HG02588 (cell line): Measurements from ENCODE around the gene LPGAT1.

Source experiments
- ATAC-seq: cut with Tn5 transposase; IDR thresholded peaks from one replicate; pipeline ENCODE4 v1.9.1; 2021; ENCODE audit warnings: mild to moderate bottlenecking, moderate library complexity; ENCODE audit not compliant: unreplicated experiment

Gene LPGAT1

DNA sequence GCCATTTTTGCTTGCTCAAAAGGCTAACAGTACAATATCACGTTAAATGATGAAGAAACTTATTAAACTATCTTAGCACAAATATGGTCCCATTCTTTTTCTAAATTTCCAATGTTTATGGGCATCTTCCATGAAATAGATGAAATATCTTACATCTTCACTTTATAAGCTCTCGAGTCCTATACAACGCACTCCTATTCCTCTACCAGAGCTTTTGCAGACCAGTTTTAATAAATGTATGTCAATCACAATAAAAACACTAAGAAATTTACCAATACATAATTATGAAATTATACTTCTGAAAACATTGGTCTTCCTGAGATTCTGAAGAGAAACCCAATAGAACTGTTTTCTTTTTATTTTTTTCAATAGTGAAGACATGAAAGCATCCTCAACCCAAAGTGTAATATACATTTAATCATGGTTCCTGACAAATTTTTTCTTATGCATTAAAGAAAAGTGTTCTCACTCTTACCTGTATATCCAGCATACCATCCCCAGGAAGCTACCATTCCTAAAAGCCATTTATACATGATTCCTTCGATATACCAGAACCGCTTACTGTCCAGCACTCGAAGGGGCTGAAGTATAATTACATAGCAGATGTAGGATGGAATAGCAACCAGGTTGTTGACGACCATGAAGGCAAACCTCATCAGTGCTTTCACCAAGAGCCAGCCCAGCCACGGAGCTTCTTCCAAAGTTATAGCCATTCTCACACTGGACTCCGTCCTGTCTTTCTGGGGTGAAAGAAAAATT is 1.8 kb downstream of the LPGAT1 start:
- ATAC-seq = no peak

DNA sequence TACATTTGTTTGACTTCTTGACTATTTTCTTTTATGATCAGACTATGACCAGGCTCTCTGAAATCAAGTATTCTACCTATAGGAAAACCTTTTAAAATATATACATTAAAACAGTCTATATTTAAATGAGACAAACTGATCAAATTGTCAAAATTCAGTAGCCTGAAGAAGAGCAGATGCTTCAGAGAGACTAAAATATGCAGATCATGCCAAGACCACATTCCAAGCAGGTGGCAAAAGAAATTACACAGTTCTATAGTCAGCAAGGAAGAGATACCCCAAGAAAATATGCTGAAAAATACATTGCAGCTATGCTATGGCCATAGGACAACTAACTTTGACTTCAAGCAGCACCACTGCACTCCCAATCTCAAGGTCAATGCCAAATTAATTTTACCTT is 3.5 kb downstream of the LPGAT1 start:
- ATAC-seq = no peak

DNA sequence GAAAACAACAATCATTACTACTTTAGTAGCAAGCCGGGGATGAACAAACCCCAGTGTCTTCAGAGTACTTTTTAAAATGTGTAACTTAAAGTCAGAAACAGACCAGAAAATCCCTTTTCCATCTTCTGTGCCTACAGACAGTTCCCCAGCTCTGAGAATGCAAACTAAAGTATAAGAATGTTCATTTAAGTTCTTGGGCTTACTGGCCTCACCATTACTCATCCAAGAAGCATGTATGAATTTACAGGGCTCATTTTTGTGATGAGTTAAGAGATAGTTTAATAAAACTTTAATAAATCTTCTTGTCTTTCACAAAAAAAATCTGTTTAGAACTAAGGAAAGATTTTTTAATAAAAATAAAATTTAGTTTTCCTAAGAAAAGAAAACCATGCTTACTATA is 4.6 kb downstream of the LPGAT1 start:
- no peak for ATAC-seq

DNA sequence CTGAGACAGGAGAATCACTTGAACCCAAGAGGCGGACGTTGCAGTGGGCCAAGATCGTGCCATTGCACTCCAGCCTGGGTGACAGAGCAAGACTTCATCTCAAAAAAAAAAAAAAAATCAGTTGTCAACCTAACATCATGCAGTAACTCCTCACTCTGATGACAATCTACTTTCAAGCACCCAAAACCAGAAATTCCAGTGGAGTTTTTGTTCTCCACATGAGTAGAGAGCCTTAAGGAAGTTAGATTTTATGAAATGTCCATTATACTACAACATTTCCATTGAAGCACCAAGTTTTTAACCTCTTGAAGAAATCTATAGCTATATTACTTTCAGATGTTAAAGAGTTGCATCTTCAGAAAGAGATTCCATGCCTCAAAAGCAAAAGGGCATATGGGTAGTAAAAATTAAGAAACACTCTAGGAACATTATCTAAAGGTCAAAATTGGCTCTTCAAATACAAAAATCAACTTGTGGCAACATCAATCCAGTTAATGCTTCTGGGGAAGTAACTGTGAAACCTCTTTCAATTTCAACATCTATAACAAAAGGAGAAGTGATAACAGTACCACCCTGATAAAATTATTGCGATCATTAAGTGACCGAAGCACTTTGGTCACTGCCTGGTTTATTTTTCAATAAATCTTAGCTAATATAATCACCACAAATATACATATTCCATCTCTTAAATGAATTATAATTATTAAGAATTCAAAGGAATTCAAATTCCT is 7.7 kb downstream of the LPGAT1 start:
- ATAC-seq = no peak

- ATAC-seq = no peak
These were observed 14.0 kb downstream of the LPGAT1 start for GRCh38 chr1:211816586-211816985.

- no peak for ATAC-seq
These were observed 16.2 kb downstream of the LPGAT1 start for GRCh38 chr1:211814313-211814712.

DNA sequence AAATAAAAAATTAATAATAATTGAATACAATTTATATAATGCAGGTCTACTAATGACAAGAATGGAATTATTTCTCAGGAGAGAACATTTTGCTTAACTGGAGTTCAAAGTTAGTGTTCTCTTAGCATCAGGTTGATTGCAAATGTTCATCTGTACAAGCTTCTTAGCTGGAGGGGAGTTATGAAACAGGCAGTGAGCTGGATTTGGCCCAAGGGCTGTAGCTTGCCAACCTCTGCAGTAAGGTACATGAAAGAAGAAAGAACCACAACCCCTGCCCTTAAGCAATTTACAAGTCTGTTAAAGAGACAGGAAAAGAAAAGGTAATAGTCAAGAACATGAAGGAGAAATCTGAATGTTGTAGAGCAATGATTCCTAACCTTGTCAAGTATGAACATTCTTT is 17.0 kb downstream of the LPGAT1 start:
- ATAC-seq = no peak

DNA sequence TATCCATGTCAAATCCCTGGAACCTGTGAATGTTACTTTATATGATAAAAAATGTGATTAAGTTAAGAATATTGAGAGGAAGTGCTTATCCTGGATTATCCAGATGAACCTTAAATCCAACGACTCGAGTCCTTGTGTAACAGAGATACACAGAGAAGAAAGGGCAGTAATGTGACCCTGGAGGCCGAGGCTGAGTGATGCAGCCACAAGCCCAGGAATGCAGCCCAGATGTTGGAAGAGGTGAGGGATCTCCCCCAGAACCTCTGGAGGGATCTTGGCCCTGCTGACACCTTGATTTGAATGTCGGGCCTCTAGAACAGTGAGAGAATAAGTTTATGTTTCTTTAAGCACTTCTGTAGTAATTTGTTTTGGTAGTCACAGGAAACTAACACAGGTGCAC is 18.0 kb downstream of the LPGAT1 start:
- no peak for ATAC-seq

GRCh38 chr1:211811848-211812247 is 18.7 kb downstream of the LPGAT1 start:
- ATAC-seq = no peak

DNA sequence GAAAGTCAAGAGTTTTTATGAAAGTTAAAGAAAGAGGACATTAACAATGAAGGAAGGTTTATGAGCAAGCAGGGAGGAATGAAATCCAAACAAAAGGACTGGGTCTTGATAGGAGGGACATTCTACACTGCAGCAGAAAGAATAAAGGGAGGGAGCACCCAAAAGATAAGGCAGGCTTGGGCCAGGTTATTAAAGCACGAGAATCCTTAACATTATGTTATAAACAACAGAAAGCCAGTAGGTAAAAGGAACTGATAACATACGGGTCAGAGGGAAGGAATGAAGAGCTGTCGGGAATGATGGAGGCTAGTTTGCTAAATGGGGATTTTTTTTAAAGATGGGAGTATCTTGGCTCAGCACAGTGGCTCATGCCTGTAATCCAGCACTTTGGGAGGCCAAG is 19.4 kb downstream of the LPGAT1 start:
- no peak for ATAC-seq

GRCh38 chr1:211808475-211808874 is 22.1 kb downstream of the LPGAT1 start:
- ATAC-seq = no peak

- no peak for ATAC-seq
These were observed 25.6 kb downstream of the LPGAT1 start for GRCh38 chr1:211804915-211805314.

DNA sequence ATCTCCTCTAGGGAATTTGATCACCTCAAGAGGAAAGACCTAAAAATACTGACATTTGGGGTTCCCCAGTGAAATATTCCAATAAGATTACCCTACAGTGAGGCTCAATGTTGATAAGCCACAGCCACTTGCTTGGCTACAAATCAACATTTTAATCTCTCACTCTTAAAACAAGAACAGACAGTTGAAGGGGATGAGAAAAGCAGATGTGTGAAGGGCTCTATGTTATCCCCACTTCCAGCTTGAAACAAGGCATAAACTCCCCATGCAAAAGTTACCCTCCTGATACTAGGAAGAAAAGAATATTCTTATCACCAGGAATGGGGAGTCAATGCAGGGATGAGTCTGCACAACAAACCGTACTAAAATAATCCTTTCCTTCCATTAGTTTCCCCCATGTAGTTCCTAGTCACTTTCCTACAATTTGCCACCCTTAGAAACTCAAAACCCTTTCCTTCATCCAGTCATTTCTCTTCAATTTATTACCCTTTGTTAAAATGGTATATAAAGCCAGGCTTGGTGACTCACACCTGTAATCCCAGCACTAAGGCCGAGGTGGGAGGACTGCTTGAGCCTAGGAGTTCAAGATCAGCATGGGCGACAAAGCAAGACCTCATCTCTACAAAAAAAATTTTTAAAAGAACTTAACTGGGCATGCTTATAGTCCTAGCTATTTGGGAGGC is 29.5 kb downstream of the LPGAT1 start:
- ATAC-seq = no peak

DNA sequence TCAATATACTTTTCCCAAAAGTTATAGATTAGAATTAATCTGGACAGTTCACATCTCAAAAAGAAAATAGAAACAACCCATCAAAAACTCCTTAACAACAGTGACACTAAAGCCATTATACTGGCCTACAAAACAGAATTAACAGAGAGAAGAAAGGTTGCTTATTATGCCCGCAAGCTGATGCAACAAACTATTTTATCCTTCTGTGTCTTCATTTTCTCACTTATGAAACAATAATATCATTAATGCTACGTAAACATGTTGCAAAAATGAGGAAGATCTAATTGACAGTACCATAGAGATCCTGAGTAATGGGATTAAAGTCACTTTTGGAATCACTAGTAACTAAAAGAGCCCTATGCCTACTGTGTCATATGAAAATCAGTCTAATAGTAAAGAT is 32.6 kb downstream of the LPGAT1 start:
- no peak for ATAC-seq

DNA sequence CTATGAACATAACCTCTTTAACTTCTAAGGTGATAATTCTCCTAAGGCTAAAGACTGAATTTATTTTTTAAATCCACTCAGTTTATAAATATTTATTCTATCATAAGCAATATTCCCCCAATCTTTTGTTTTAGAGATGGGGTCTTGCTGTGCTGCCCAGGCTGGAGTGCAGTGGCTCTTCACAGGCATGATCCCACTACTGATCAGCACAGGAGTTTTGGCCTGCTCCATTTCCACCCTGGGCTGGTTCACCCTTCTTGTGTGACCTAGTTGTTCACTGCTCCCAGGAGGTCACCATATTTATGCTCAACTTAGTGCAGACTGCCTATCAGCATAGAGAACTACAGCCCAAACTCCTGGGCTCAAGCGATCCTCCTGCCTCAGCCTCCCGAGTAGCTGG is 38.6 kb downstream of the LPGAT1 start:
- no peak for ATAC-seq

DNA sequence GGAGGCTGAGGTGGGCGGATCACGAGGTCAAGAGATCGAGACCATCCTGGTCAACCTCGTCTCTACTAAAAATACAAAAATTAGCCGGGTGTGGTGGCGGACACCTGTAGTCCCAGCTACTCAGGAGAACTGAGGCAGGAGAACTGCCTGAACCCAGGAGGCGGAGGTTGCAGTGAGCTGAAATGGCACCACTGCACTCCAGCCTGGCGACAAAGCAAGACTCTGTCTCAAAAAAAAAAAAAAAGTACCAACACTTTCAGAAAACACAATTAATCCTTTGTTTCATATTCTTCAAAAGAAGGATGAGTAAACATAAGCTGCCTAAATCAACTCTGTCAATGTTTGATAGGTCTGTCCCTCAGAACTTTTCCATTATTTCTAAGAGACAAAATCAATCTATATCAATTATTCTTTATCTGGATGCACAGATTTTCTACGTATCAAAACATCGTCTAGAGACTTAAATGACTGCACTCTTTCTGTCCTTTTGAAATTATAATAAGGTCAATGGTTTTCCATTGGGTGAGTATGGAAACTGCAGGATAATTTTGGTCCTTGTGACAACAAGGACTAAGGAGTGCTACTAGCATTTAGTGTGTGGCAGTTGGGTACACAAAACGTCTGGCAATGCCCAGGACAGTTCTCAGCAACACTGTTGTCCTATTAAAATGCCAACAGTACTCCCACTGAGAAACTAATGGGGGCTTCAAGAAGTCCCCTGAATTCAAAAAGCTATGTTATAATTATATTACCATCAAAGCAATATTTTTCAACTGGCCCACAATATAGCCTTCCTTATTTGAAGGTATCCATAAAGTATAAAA is 40.7 kb downstream of the LPGAT1 start:
- no peak for ATAC-seq

GRCh38 chr1:211788626-211789025 is 41.9 kb downstream of the LPGAT1 start:
- no peak for ATAC-seq

GRCh38 chr1:211783897-211784296 is 46.7 kb downstream of the LPGAT1 start:
- no peak for ATAC-seq

DNA sequence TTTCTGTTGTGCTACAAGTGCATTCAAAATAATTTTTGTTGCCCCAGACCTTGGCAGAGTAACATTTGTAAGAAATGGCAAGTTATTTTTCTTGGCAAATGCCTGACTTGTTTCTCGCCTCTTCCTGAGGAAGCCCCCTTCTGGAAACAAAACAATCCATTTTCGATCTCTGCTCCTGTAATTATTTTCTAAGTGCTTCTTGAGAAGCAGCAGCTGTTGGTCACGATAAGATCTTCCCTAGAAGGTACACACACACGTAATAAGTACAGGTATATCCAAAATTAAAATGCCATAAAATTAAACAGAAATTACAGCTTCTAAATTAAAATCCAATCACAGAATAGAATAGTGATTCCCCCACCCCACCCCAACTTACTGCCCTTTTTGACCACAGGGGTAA is 47.3 kb downstream of the LPGAT1 start:
- no peak for ATAC-seq

DNA sequence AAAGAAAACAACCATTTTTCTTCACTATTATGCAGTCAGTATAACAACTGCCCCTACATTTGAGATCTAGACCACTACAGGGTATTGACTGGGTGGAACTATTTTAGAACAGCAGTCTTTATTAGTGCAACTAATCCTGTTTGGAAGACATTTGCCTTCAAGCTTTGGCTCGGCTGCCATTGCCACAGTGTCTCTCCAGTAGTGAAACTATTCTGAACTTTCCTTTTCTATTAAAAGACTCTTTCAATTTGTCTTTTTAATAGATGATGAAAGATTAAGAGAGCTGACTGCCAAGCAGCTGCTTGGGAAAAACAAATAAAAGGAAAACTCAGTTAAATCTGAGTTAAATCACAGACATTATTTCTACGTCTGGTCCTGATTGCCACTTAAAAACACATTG is 49.3 kb downstream of the LPGAT1 start:
- ATAC-seq = no peak

DNA sequence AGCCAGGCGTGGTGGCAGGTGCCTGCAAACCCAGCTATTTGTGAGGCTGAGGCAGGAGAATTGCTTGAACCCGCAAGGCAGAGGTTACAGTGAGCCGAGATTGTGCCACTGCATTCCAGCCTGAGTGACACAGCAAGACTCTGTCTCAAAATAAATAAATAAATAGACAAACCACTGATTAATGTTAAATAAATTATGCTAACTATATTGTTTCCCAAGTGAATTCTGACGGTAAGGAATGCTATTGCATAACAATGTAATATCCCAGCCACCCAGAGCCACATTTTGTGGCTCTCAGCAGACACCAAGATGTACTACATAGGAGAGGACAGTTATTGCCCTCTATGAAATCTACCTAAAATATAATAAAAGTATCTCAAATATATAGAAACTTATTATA is 55.4 kb downstream of the LPGAT1 start:
- no peak for ATAC-seq
